ENCODE results near the gene STX8.

Gene STX8

DNA sequence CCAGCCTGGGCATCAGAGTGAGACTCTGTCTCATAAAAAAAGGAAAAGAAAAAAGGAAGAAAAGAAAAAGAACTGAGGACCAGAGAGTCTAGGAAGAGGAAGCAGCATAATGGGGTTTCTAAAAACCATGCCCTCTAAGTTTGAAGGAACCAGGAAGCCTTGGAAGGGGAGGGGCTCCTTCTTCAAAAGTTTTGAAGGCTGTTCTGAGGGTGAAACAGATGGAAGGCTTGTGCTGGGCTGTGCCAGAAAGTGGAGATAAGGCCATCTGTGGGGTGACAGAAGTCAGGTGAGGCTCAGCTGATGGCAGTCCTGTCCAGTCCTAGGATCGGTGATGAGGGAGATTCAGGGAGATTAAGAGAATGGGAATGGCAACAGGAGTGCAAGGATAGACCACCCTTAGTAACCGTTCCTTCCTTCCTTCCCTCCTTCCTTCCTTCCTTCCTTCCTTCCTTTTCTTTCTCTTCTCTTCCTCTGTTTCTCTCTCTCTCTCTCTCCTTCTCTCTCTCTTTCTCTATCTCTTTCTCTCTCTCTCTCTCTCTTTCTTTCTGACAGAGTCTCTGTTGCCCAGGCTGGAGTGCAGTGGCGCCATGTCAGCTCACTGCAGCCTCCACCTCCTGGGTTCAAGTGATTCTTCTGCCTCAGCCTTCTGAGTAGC is 371.7 kb downstream of the STX8 start:
- DNase-seq = no peak

DNA sequence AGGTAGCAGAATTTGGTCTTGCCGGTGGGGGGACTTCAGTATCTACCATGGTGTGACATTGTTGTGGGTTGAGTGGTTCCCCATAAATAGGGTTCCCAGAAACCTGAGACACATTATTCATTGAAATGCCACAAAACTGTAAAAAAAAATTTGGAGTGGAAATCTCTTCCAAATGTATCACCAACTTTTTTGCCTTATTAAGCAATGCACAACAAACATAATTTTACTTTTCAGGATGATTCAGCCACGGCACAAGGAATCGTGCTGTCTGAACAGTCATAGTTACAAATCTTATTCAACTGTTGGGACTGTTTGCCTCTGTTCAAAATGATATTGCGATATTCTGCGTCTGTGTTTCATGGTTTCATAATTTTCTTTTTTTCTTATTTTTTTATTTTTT is 373.1 kb downstream of the STX8 start:
- DNase-seq = no peak

DNA sequence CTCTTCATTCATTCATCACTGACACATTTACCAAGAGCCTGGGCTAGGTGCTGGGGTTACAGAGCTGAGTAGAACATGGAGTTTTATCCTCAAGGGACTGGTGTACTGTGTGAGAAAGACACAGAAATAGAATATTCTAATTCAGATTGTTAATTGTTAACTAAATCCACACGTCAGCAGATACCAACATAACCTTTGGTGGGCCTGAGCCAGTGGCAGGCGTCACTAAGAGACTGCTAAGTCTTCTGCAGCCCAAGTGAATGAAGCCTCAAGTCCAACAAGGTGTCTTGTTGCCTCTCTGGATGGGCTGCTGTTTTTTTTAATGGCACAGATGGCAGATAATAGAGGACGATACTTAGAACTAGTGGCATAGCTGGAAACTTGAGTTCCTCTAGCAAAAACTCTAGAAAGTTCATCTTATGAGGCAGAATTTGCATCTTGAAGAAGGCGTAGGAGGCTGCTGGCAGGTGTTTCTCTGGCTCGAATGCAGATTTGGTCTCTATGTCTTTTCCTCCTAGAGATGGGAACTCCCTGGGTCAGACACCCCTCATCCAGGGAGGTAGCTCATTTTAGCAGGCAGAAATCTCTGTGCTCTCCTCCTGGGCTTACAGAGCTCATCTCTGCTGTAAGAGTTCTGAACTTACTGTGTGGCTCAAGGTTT is 374.8 kb downstream of the STX8 start:
- no peak for DNase-seq

Measured in CD4-positive, alpha-beta T cell treated with Interleukin-4 for 4 hours (primary cell).